GM12892 (cell line): ENCODE data around the gene TAF11L12.
"Not testable (repeated sequence)": the region's sequence is repeated elsewhere in the genome, so short reads cannot be mapped to it uniquely, and the experiment has no call there.

ENCODE experiments used
- POLR2A ChIP-seq: IDR thresholded peaks from 2 replicates; pipeline ENCODE4 v1.6.1; 2011; ENCODE audit warnings: low read depth, low read length, control low read depth
- POLR2AphosphoS5 ChIP-seq: IDR thresholded peaks from 2 replicates; pipeline ENCODE4 v1.6.1; 2011; ENCODE audit warnings: low read depth, low read length, control low read depth

DNA sequence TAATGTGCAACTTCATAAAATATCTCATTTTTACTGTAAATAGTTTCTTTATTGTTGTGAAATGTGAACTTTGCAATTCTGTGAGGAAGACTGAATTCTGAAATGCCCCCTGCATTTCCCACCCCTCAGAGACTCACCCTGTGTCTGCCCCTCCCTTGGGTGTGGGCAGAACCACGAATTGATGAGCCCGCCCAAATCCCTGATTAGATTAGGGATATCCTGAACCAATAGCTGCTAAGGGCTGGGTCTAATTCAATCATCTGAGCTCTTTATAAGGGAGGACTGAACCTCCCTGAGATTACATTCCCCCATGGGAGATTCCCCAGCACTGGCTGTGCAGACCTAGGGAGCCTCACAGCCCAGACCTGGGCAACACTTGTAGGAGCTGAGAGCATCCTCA is at the start of gene TAF11L12:
- TF ChIP-seq POLR2A, POLR2AphosphoS5: not testable (repeated sequence)
